HepG2 (cell line): ENCODE data around the gene CAMK2D. TPM values are rescaled to one million over a fixed set of nuclear protein-coding genes. Genes with fewer than 3 reads are reported as not detected.

ENCODE experiments used
- ATAC-seq: fragments of 200-7000 bp; cut with Tn5 transposase; 3 replicates; pipeline ENCODE4 v1.9.1; 2020; ENCODE audit warnings: mild to moderate bottlenecking, moderate library complexity
- BruUV-seq: library from RNA; stranded (reverse); fragments of 400-500 nt; replicated peaks from 2 replicates; lab custom pipeline; 2021; lab: Mats Ljungman, UMichigan
- CTCF ChIA-PET: fragments of 300-600 bp; formaldehyde crosslinking; extraction: SDS; loops from one replicate; lab custom pipeline; 2021; ENCODE audit warnings: low total read pairs, inconsistent platforms, low intra/inter-chr PET ratio; lab: Yijun Ruan, JAX
- POLR2A ChIA-PET: fragments of 350-600 bp; sonication (Branson Sonifier 250); formaldehyde crosslinking; loops from one replicate; lab custom pipeline; 2020; ENCODE audit warnings: antibody characterized with exemption, inconsistent platforms; lab: Yijun Ruan, JAX
- DNase-seq: peaks from one replicate; pipeline ENCODE4 v3.0.0-alpha.2; 2015; ENCODE audit warnings: low spot score
- FAIRE-seq: peaks from 3 replicates; lab custom pipeline; 2011; peaks lifted over from hg19 to GRCh38; lab: Jason Lieb, UNC
- H2AFZ ChIP-seq: one replicate; pipeline ENCODE4 v1.6.1; 2011; ENCODE audit warnings: low read length, inconsistent platforms
- H3K27ac ChIP-seq: fragments of 300-600 bp; 3 replicates; pipeline ENCODE4 v1.8.0; 2011; ENCODE audit warnings: mixed run types, mild to moderate bottlenecking, mixed read lengths, low read length, inconsistent platforms; ENCODE audit not compliant: insufficient read depth; ENCODE audit errors: extremely low read length
- H3K27me3 ChIP-seq, 2 experiments: fragments of 200-600 bp in 1 of 2; 2 replicates in 1 of 2; 3 replicates in 1 of 2; pipeline versions ENCODE4 v1.6.0 to v1.8.0; 2011; ENCODE audit warnings: low read length in 2 of 2, mild to moderate bottlenecking in 2 of 2, moderate library complexity in 2 of 2, inconsistent platforms in 1 of 2; ENCODE audit not compliant: insufficient read depth in 2 of 2, control insufficient read depth in 1 of 2
- H3K36me3 ChIP-seq, 2 experiments: fragments of 200-600 bp in 1 of 2; replicated peaks in 1 of 2; 2 replicates in 1 of 2; 3 replicates in 1 of 2; pipeline versions ENCODE4 v1.5.1 to v1.8.0; 2011; ENCODE audit warnings: low read length in 2 of 2, inconsistent platforms in 1 of 2; ENCODE audit not compliant: insufficient read depth in 2 of 2, control insufficient read depth in 1 of 2
- H3K4me1 ChIP-seq: 2 replicates; pipeline ENCODE4 v1.5.1; 2012; ENCODE audit warnings: low read length, inconsistent platforms; ENCODE audit not compliant: insufficient read depth
- H3K4me2 ChIP-seq: 2 replicates; pipeline ENCODE4 v1.6.0; 2011; ENCODE audit warnings: low read depth, low read length, inconsistent platforms
- H3K4me3 ChIP-seq, 3 experiments: fragments of 200-600 bp in 1 of 3; sonication (generic), shearing (Covaris generic) in 1 of 3; replicated peaks in 1 of 3; 2 replicates each; pipeline ENCODE4 v1.5.1; 2011 to 2016; ENCODE audit warnings: low read length in 3 of 3, inconsistent platforms in 2 of 3, low read depth in 2 of 3, mild to moderate bottlenecking in 2 of 3, control low read depth in 1 of 3, mixed read lengths in 1 of 3; ENCODE audit not compliant: insufficient read depth in 1 of 3
- H3K79me2 ChIP-seq: one replicate; pipeline ENCODE4 v1.6.1; 2011; ENCODE audit warnings: low read length, inconsistent platforms; ENCODE audit not compliant: insufficient read depth
- H3K9ac ChIP-seq: 2 replicates; pipeline ENCODE4 v1.6.0; 2011; ENCODE audit warnings: mild to moderate bottlenecking, low read depth, low read length, inconsistent platforms; ENCODE audit not compliant: insufficient read depth
- H3K9me3 ChIP-seq: 2 replicates; pipeline ENCODE4 v1.5.1; 2012; ENCODE audit warnings: mild to moderate bottlenecking, low read length
- H4K20me1 ChIP-seq: 2 replicates; pipeline ENCODE4 v1.6.0; 2011; ENCODE audit warnings: inconsistent platforms, mild to moderate bottlenecking, low read length, moderate library complexity; ENCODE audit not compliant: insufficient read depth
- ADNP ChIP-seq: sonication (generic); formaldehyde crosslinking; IDR thresholded peaks from 2 replicates; pipeline ENCODE4 v1.4.0; 2020; ENCODE audit warnings: missing genetic modification reagents
- ISL2 ChIP-seq: sonication (generic); formaldehyde crosslinking; IDR thresholded peaks from 2 replicates; pipeline ENCODE4 v1.5.0; 2020; ENCODE audit warnings: missing genetic modification reagents
- KDM3A ChIP-seq: IDR thresholded peaks from 2 replicates; pipeline ENCODE4 v1.6.1; 2018; ENCODE audit warnings: low read depth, missing compliant biosample characterization
- NFKBIZ ChIP-seq: IDR thresholded peaks from 2 replicates; pipeline ENCODE4 v1.6.1; 2018; ENCODE audit warnings: missing genetic modification reagents, missing compliant biosample characterization
- SRSF1 ChIP-seq: fragments of 200-400 bp; formaldehyde crosslinking; optimal IDR thresholded peaks from 2 replicates; pipeline ENCODE3; 2017; ENCODE audit warnings: mild to moderate bottlenecking, low read depth, low read length, moderate library complexity
- ZNF17 ChIP-seq: sonication (generic); formaldehyde crosslinking; IDR thresholded peaks from 2 replicates; pipeline ENCODE4 v1.5.0; 2020; ENCODE audit warnings: mild to moderate bottlenecking, missing genetic modification reagents
- ZNF3 ChIP-seq: IDR thresholded peaks from 2 replicates; pipeline ENCODE4 v1.7.0; 2017; ENCODE audit warnings: inconsistent platforms
- ZNF496 ChIP-seq: sonication (generic); formaldehyde crosslinking; IDR thresholded peaks from 2 replicates; pipeline ENCODE4 v1.8.1; 2023; ENCODE audit warnings: mild to moderate bottlenecking, moderate library complexity, missing genetic modification reagents; ENCODE audit not compliant: insufficient replicate concordance
- ZNF607 ChIP-seq: sonication (generic); formaldehyde crosslinking; IDR thresholded peaks from 2 replicates; pipeline ENCODE4 v1.5.1; 2020; ENCODE audit warnings: missing genetic modification reagents, mild to moderate bottlenecking, borderline replicate concordance
- ZNF776 ChIP-seq: sonication (generic); formaldehyde crosslinking; IDR thresholded peaks from 2 replicates; pipeline ENCODE4 v1.4.0; 2020; ENCODE audit warnings: mild to moderate bottlenecking, missing genetic modification reagents
- ZSCAN22 ChIP-seq: sonication (generic); formaldehyde crosslinking; IDR thresholded peaks from 2 replicates; pipeline ENCODE4 v1.4.0; 2020; ENCODE audit warnings: mild to moderate bottlenecking, missing genetic modification reagents
- WGBS: methylation state at CpG from one replicate; pipeline ENCODE4 v1.1.6; 2017; ENCODE audit warnings: low lambda C conversion rate; 5-methylcytosine and 5-hydroxymethylcytosine counted together
- in situ Hi-C: cut with HindIII; loops from 2 replicates; pipeline ENCODE4 v1.10.0; 2017; ENCODE audit warnings: low pct_unique_long_range_greater_than_20kb; ENCODE audit not compliant: extremely low pct_ligation_motif_present
- intact Hi-C: fragments of 100-400 bp; cut with micrococcal nuclease; formaldehyde crosslinking; loops from one replicate; pipeline ENCODE4 v1.10.0; 2022; ENCODE audit not compliant: unreplicated experiment
- polyA plus RNA-seq, 8 experiments: library from polyadenylated mRNA; depleted of rRNA in 3 of 8; stranded (reverse) in 7 of 8; unstranded in 1 of 8; fragments of >200 nt; fragmentation: Illumina TruSeq in 4 of 8; extraction: Trizol in 4 of 8; gene quantifications; 2 replicates each; pipeline versions ENCODE4 v1.2.1 to v1.2.3, GENCODE V29; 2011 to 2016; ENCODE audit warnings: low read depth in 4 of 8, missing spikeins in 1 of 8, mixed read lengths in 1 of 8; ENCODE audit not compliant: insufficient read depth in 1 of 8
- total RNA-seq, 5 experiments: library from RNA; depleted of rRNA; stranded (reverse); fragments of >200 nt; fragmentation: Illumina TruSeq; extraction: Trizol; gene quantifications; 2 replicates each; pipeline ENCODE4 v1.2.3, GENCODE V29; 2016; ENCODE audit warnings: low read depth in 1 of 5
- TF ChIP-seq, protein P1 (sequence below): sonication (generic); formaldehyde crosslinking; IDR thresholded peaks from 2 replicates; pipeline ENCODE4 v1.5.0; 2020; ENCODE audit warnings: missing genetic modification reagents
- TF ChIP-seq, protein P2 (sequence below): sonication (generic); formaldehyde crosslinking; IDR thresholded peaks from 2 replicates; pipeline ENCODE4 v1.4.0; 2020; ENCODE audit warnings: missing genetic modification reagents
- TF ChIP-seq, protein P3 (sequence below): IDR thresholded peaks from 2 replicates; pipeline ENCODE4 v1.6.1; 2016; ENCODE audit warnings: mild to moderate bottlenecking, missing biosample characterization, missing genetic modification reagents
- TF ChIP-seq, protein P4 (sequence below): sonication (generic); formaldehyde crosslinking; IDR thresholded peaks from 2 replicates; pipeline ENCODE4 v1.9.0; 2021; ENCODE audit warnings: missing genetic modification reagents, mild to moderate bottlenecking, borderline replicate concordance

CAMK2D gene
- total and polyA plus RNA-seq, 2 of the 13 experiments (the other 11 are each of a cell fraction or from before 2014, with no cell fraction given) = 18.0 to 65.4 TPM

DNA sequence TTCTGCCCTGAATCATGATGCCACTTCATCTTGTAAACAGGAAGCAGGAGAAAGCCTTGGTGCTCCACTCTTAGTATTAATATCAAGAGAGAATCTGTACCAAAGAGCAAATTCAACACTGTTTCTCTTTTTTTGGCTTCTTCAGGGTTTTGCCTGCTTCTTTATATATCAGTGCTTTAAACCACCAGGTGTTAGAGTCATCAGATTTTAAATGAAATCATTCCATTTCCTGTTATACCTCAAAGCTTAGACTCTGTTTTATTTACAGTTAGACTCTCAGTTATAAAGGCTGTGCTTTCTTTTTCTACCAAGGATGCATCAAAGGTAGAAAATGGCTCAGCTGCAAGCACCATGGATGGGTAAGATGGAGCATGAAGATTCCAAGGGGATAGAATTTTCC is 350.9 kb downstream of the CAMK2D start (continued):
- no peak for TF ChIP-seq ISL2 (CRISPR knock-in tag)
- TF ChIP-seq, protein P1, sequence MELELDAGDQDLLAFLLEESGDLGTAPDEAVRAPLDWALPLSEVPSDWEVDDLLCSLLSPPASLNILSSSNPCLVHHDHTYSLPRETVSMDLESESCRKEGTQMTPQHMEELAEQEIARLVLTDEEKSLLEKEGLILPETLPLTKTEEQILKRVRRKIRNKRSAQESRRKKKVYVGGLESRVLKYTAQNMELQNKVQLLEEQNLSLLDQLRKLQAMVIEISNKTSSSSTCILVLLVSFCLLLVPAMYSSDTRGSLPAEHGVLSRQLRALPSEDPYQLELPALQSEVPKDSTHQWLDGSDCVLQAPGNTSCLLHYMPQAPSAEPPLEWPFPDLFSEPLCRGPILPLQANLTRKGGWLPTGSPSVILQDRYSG (CRISPR knock-in tag) = no peak

DNA sequence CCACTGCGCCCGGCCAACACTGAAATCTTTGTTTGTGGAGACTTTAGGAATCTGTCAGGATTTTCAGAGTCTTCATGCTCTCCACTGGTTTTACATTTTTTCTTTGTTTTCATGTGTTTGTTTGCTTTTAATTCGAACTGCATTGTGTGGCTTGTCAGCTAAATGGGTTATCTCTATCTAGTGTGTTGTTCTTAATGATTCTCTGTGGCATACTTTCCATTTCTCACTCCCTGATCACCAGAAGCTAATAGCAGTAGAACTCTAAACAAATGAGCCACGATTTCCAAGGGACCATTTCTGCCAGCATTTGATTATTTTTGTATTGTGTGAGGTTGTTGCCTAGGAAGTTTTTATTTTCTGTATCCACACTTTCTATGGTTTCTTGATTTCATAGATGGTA is 352.4 kb downstream of the CAMK2D start:
- intact Hi-C loops = no loop called here
- no peaks in the 10 kb centered on the region for H3K27me3 ChIP-seq
- no peaks in the 10 kb centered on the region for H3K36me3 ChIP-seq
- H3K9me3 ChIP-seq = no peaks in the 10 kb centered on the region
- FAIRE-seq (no peak), ATAC-seq (no peak), DNase-seq (no peak)
- H3K9ac ChIP-seq = no peak overlapping the region
- H3K4me3 ChIP-seq = no peak overlapping the region
- 31% methylated on average over 4 of the region's 4 CpGs for WGBS
- no TSS peak for BruUV-seq
- peaks cover 44% of the 10 kb centered on the region for H3K4me1 ChIP-seq
- no peak overlapping the region for H2AFZ ChIP-seq
- no peaks in the 10 kb centered on the region for H3K79me2 ChIP-seq
- POLR2A ChIA-PET = no interaction called here
- H4K20me1 ChIP-seq = no peaks in the 10 kb centered on the region
- H3K4me2 ChIP-seq = no peak overlapping the region
- in situ Hi-C loops = no loop called here
- no peak overlapping the region for H3K27ac ChIP-seq
- TF ChIP-seq, protein P2, sequence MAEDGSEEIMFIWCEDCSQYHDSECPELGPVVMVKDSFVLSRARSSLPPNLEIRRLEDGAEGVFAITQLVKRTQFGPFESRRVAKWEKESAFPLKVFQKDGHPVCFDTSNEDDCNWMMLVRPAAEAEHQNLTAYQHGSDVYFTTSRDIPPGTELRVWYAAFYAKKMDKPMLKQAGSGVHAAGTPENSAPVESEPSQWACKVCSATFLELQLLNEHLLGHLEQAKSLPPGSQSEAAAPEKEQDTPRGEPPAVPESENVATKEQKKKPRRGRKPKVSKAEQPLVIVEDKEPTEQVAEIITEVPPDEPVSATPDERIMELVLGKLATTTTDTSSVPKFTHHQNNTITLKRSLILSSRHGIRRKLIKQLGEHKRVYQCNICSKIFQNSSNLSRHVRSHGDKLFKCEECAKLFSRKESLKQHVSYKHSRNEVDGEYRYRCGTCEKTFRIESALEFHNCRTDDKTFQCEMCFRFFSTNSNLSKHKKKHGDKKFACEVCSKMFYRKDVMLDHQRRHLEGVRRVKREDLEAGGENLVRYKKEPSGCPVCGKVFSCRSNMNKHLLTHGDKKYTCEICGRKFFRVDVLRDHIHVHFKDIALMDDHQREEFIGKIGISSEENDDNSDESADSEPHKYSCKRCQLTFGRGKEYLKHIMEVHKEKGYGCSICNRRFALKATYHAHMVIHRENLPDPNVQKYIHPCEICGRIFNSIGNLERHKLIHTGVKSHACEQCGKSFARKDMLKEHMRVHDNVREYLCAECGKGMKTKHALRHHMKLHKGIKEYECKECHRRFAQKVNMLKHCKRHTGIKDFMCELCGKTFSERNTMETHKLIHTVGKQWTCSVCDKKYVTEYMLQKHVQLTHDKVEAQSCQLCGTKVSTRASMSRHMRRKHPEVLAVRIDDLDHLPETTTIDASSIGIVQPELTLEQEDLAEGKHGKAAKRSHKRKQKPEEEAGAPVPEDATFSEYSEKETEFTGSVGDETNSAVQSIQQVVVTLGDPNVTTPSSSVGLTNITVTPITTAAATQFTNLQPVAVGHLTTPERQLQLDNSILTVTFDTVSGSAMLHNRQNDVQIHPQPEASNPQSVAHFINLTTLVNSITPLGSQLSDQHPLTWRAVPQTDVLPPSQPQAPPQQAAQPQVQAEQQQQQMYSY = no peak
- TF ChIP-seq, protein P3, sequence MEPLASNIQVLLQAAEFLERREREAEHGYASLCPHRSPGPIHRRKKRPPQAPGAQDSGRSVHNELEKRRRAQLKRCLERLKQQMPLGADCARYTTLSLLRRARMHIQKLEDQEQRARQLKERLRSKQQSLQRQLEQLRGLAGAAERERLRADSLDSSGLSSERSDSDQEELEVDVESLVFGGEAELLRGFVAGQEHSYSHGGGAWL (CRISPR knock-in tag) = no peak
- no peak for TF ChIP-seq ZNF3 (CRISPR knock-in tag)
- no peak for TF ChIP-seq ZNF776 (CRISPR knock-in tag)
- no peak for TF ChIP-seq KDM3A (CRISPR knock-in tag)
- TF ChIP-seq ZSCAN22 (CRISPR knock-in tag) = no peak
- no peak for TF ChIP-seq NFKBIZ (CRISPR knock-in tag)
- TF ChIP-seq, protein P4, sequence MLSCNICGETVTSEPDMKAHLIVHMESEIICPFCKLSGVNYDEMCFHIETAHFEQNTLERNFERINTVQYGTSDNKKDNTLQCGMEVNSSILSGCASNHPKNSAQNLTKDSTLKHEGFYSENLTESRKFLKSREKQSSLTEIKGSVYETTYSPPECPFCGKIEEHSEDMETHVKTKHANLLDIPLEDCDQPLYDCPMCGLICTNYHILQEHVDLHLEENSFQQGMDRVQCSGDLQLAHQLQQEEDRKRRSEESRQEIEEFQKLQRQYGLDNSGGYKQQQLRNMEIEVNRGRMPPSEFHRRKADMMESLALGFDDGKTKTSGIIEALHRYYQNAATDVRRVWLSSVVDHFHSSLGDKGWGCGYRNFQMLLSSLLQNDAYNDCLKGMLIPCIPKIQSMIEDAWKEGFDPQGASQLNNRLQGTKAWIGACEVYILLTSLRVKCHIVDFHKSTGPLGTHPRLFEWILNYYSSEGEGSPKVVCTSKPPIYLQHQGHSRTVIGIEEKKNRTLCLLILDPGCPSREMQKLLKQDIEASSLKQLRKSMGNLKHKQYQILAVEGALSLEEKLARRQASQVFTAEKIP (CRISPR knock-in tag) = no peak
- no peak for TF ChIP-seq SRSF1
- TF ChIP-seq ZNF607 (CRISPR knock-in tag) = no peak
- TF ChIP-seq ZNF496 (CRISPR knock-in tag) = no peak
- TF ChIP-seq ZNF17 (CRISPR knock-in tag) = no peak
- no peak for TF ChIP-seq ADNP (CRISPR knock-in tag)
- CTCF ChIA-PET = no interaction called here
